Osteoblast (primary cell): ENCODE data around the gene NSMCE4A. TPM values are rescaled to one million over a fixed set of nuclear protein-coding genes. Genes with fewer than 3 reads are reported as not detected.
A peak's percentile ranks its signal among the peaks of the same experiment; 100 is the strongest.

Source experiments
- DNase-seq: peaks from one replicate; pipeline ENCODE4 v3.0.0; 2011; ENCODE audit warnings: low spot score, mixed read lengths; ENCODE audit not compliant: insufficient read length; ENCODE audit errors: missing footprints
- H2AFZ ChIP-seq: 2 replicates; pipeline ENCODE4 v1.6.0; 2011; ENCODE audit warnings: mild to moderate bottlenecking, low read length
- H3K27ac ChIP-seq: 2 replicates; pipeline ENCODE4 v1.5.1; 2011; ENCODE audit warnings: mild to moderate bottlenecking, low read depth, low read length, moderate library complexity
- H3K27me3 ChIP-seq: 2 replicates; pipeline ENCODE4 v1.6.0; 2012; ENCODE audit warnings: mild to moderate bottlenecking, control low read depth, inconsistent platforms, low read length, moderate library complexity; ENCODE audit not compliant: insufficient read depth
- H3K36me3 ChIP-seq: 2 replicates; pipeline ENCODE4 v1.5.1; 2011; ENCODE audit warnings: mild to moderate bottlenecking, low read length, control low read depth, moderate library complexity; ENCODE audit not compliant: insufficient read depth
- H3K4me1 ChIP-seq: 2 replicates; pipeline ENCODE4 v1.5.1; 2011; ENCODE audit warnings: mild to moderate bottlenecking, low read length, control low read depth, moderate library complexity; ENCODE audit not compliant: insufficient read depth
- H3K4me2 ChIP-seq: 2 replicates; pipeline ENCODE4 v1.6.0; 2011; ENCODE audit warnings: mild to moderate bottlenecking, low read length; ENCODE audit not compliant: insufficient read depth
- H3K4me3 ChIP-seq: fragments of 200-600 bp; sonication (generic); 3 replicates; pipeline ENCODE4 v1.5.1; 2012; ENCODE audit warnings: mild to moderate bottlenecking, low read length, inconsistent platforms; ENCODE audit not compliant: insufficient read depth
- H3K79me2 ChIP-seq: 2 replicates; pipeline ENCODE4 v1.6.0; 2012; ENCODE audit warnings: mild to moderate bottlenecking, low read length, control low read depth, inconsistent platforms; ENCODE audit not compliant: insufficient read depth
- H3K9me3 ChIP-seq: 2 replicates; pipeline ENCODE4 v1.5.1; 2011; ENCODE audit warnings: low read depth, low read length, control low read depth
- H4K20me1 ChIP-seq: 2 replicates; pipeline ENCODE4 v1.6.0; 2012; ENCODE audit warnings: mild to moderate bottlenecking, low read length, control low read depth; ENCODE audit not compliant: insufficient read depth
- small RNA-seq: library from RNA; depleted of rRNA; stranded (forward); fragments of <200 nt; gene quantifications from one replicate; pipeline ENCODE3, GENCODE V24; 2012
- total RNA-seq: library from RNA; depleted of rRNA; stranded (reverse); fragments of >200 nt; gene quantifications from 2 replicates; pipeline ENCODE4 v1.2.3, GENCODE V29; 2012
- TF ChIP-seq, protein P1 (sequence below): IDR thresholded peaks from 2 replicates; pipeline ENCODE4 v1.5.1; 2011; ENCODE audit warnings: mild to moderate bottlenecking, low read depth, low read length, moderate library complexity; ENCODE audit errors: extremely low read depth

The NSMCE4A gene
- total RNA-seq, 1 donor, result 25.7 TPM

DNA sequence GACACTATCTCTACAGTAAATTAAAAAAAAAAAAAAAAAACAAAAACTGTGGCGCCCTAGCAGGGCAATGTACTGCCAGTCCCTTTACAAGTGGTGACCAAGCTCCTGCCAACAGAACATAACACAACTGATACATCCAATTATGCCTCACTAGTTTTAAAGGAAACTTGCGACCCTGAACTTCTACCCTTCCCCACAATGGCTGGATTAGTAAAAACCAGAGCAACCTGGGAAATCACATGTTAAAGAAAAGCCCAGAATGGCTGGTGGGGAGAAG is 63.7 kb downstream of the NSMCE4A start:
- H3K4me1 ChIP-seq, result peaks cover 6% of the 10 kb centered on the region
- DNase-seq, result no peak
- no peak overlapping the region for H3K4me3 ChIP-seq
- no peaks in the 10 kb centered on the region for H3K27me3 ChIP-seq
- no peaks in the 10 kb centered on the region for H3K9me3 ChIP-seq
- H3K4me2 ChIP-seq, result no peak overlapping the region
- no peaks in the 10 kb centered on the region for H3K79me2 ChIP-seq
- H2AFZ ChIP-seq, result no peak overlapping the region
- H4K20me1 ChIP-seq, result no peaks in the 10 kb centered on the region
- TF ChIP-seq, protein P1, sequence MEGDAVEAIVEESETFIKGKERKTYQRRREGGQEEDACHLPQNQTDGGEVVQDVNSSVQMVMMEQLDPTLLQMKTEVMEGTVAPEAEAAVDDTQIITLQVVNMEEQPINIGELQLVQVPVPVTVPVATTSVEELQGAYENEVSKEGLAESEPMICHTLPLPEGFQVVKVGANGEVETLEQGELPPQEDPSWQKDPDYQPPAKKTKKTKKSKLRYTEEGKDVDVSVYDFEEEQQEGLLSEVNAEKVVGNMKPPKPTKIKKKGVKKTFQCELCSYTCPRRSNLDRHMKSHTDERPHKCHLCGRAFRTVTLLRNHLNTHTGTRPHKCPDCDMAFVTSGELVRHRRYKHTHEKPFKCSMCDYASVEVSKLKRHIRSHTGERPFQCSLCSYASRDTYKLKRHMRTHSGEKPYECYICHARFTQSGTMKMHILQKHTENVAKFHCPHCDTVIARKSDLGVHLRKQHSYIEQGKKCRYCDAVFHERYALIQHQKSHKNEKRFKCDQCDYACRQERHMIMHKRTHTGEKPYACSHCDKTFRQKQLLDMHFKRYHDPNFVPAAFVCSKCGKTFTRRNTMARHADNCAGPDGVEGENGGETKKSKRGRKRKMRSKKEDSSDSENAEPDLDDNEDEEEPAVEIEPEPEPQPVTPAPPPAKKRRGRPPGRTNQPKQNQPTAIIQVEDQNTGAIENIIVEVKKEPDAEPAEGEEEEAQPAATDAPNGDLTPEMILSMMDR, result no peak
- peak overlapping the region; percentile 11 for H3K27ac ChIP-seq
- peaks cover 7% of the 10 kb centered on the region for H3K36me3 ChIP-seq

DNA sequence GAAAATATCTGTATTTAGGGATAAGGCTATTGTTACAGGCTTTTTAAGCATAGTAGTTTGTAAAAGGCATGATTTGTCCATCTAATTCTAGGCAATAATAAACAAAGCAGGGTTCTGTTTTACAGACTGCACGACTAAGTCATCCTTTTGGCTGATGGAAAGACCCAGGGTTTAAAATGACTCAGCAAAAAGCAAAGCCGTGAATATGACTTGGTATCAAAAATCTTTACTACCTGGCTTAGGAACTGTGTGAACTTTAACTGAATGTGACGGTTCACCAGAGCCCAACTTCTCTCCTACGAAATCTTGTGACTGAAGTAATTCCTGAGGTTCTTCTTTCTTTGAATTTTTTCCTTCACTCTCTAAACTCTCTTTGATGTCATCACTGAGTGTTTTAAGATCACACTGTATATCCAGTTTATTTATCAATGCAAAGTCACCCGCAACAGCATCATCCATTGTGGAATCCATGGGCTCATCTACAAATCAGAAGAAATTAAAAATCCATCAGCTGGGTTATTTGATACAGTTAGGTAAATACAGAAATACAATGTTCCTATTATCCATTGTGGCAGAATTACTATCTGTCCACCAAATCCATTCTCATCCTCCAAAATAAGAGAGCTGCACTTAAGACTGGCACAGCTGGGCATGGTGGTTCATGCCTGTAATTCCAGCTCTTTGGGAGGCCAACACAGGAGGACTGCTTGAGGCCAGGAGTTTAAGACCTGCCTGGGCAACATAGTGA is 64.2 kb downstream of the NSMCE4A start:
- Histone ChIP-seq H3K4me2 (peak overlapping the region; percentile 51), H3K4me1 (peaks cover 6% of the 10 kb centered on the region), H2AFZ (peak overlapping the region; percentile 49), H3K27me3 (no peaks in the 10 kb centered on the region), H3K79me2 (no peaks in the 10 kb centered on the region), H3K27ac (peak overlapping the region; percentile 11), H3K9me3 (no peaks in the 10 kb centered on the region), H4K20me1 (no peaks in the 10 kb centered on the region), H3K36me3 (peaks cover 7% of the 10 kb centered on the region), H3K4me3 (no peak overlapping the region)
- TF ChIP-seq, protein P1, result no peak
- DNase-seq, result peak; percentile 48

Small RNA genes within 50 kb of the gene (small RNA-seq; reads per million reads assigned to genes)
- gene RF02219, result not detected

Other genes starting within 250 kb of the NSMCE4A start
- 21.0 and 29.8 TPM in 2 replicates for gene ATE1, start 47.2 kb downstream of the NSMCE4A start, total RNA-seq
- gene TACC2, start 13.9 kb upstream of the NSMCE4A start, total RNA-seq, result 5.0 and 5.8 TPM in 2 replicates